ENCODE data around the gene CLIP1. TPM values are rescaled to one million over a fixed set of nuclear protein-coding genes. Genes with fewer than 3 reads are reported as not detected.
A peak's percentile ranks its signal among the peaks of the same experiment; 100 is the strongest.
"Not testable (repeated sequence)": the region's sequence is repeated elsewhere in the genome, so short reads cannot be mapped to it uniquely, and the experiment has no call there.

The CLIP1 gene
- total RNA-seq, 1 donor from 2014 or later = 135 TPM

GRCh38 chr12:122422730-122423257 is 325 bp upstream of the CLIP1 start:
- intact Hi-C loops (cut with DNase I) = no loop called here
- DNase-seq (ENCODE audit: extremely low spot score in 2 of 2) = no peak
- Histone ChIP-seq H3K9me3 (no peaks in the 10 kb centered on the region), H3K36me3 (no peaks in the 10 kb centered on the region), H3K27ac (peak overlapping the region; percentile 99), H3K4me1 (peaks cover 43% of the 10 kb centered on the region), H3K27me3 (no peaks in the 10 kb centered on the region), H3K4me3 (peak overlapping the region; percentile 89 to 93)
- TF ChIP-seq POLR2AphosphoS5 (IDR thresholded peaks at IDR 0.05; ENCODE audit: insufficient read depth in 1 of 2, low read depth in 1 of 2) (peak in 1 of 2 donors; percentile 6), CTCF (IDR thresholded peaks at IDR 0.05) (no peak)

GRCh38 chr12:122421187-122421820 is 1.2 kb downstream of the CLIP1 start:
- TF ChIP-seq CTCF (IDR thresholded peaks at IDR 0.05) = no peak
- peak in 1 of 2 donors; percentile 55 for TF ChIP-seq POLR2AphosphoS5 (IDR thresholded peaks at IDR 0.05; ENCODE audit: insufficient read depth in 1 of 2, low read depth in 1 of 2)
- TF ChIP-seq POLR2A (IDR thresholded peaks at IDR 0.05) = peak in 1 of 2 donors; percentile 34
- H3K4me3 ChIP-seq = peak overlapping the region; percentile 89 to 93
- H3K4me1 ChIP-seq = peaks cover 44% of the 10 kb centered on the region
- no peak for DNase-seq (ENCODE audit: extremely low spot score in 2 of 2)
- intact Hi-C loops (cut with DNase I) = no loop called here
- peak overlapping the region; percentile 99 for H3K27ac ChIP-seq
- no peaks in the 10 kb centered on the region for H3K9me3 ChIP-seq
- no peaks in the 10 kb centered on the region for H3K27me3 ChIP-seq
- H3K36me3 ChIP-seq = no peaks in the 10 kb centered on the region

- no peaks in the 10 kb centered on the region for H3K27me3 ChIP-seq
- peak overlapping the region; percentile 89 to 93 for H3K4me3 ChIP-seq
- H3K27ac ChIP-seq = peak overlapping the region; percentile 99
- DNase-seq (ENCODE audit: extremely low spot score in 2 of 2) = no peak
- H3K9me3 ChIP-seq = no peaks in the 10 kb centered on the region
- no peaks in the 10 kb centered on the region for H3K36me3 ChIP-seq
- intact Hi-C loops (cut with DNase I) = no loop called here
- no peak for TF ChIP-seq POLR2A (IDR thresholded peaks at IDR 0.05)
- TF ChIP-seq POLR2AphosphoS5 (IDR thresholded peaks at IDR 0.05; ENCODE audit: insufficient read depth in 1 of 2, low read depth in 1 of 2) = no peak
- no peak for TF ChIP-seq CTCF (IDR thresholded peaks at IDR 0.05)
- peaks cover 44% of the 10 kb centered on the region for H3K4me1 ChIP-seq
Measured at GRCh38 chr12:122420471-122421162, 1.9 kb downstream of the CLIP1 start.

- DNase-seq (ENCODE audit: extremely low spot score in 2 of 2); H3K36me3 ChIP-seq; intact Hi-C loops (cut with DNase I); H3K9me3 ChIP-seq; H3K4me3 ChIP-seq; H3K27me3 ChIP-seq: not testable (repeated sequence)
- Histone ChIP-seq H3K27ac (peak overlapping the region; percentile 33), H3K4me1 (peaks cover 45% of the 10 kb centered on the region)
Measured at GRCh38 chr12:122419094-122419493, 3.4 kb downstream of the CLIP1 start.

GRCh38 chr12:122415665-122416064 is 6.8 kb downstream of the CLIP1 start:
- intact Hi-C loops (cut with DNase I); H3K9me3 ChIP-seq; H3K4me3 ChIP-seq; H3K27me3 ChIP-seq; H3K36me3 ChIP-seq; DNase-seq (ENCODE audit: extremely low spot score in 2 of 2); H3K27ac ChIP-seq: not testable (repeated sequence)
- peaks cover 58% of the 10 kb centered on the region for H3K4me1 ChIP-seq

Measured in vagina (tissue), 2 donors.